ENCODE results near the gene TTC13. TPM values are rescaled to one million over a fixed set of nuclear protein-coding genes. Genes with fewer than 3 reads are reported as not detected.
A peak's percentile ranks its signal among the peaks of the same experiment; 100 is the strongest.

TTC13 gene
- total and polyA plus RNA-seq, 3 donors from 2014 or later, result 7.5 to 18.5 (median 10.2) TPM

DNA sequence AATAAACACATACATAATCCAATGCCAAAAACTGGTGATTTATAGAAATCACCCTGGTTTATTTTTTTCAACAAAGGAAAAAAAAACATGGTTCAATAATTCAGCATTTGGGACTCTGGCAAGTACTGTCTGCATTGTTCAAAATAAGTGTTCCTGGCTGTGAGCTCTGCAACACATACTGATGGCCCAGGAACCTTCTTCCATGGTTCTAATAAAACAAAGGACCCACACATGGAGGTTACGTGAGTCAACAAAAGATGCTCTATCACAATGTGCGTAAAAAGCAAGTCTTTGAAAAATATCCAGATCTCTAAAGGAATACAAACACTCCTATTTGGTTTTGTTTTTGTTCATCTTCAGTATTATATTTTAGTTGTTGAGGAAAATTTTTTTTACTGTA lies 72.4 kb downstream of the TTC13 start:
- Histone ChIP-seq H3K4me3 (no peak overlapping the region), H3K27me3 (no peaks in the 10 kb centered on the region), H3K36me3 (ENCODE audit: low read depth, missing control alignments) (no peaks in the 10 kb centered on the region), H3K27ac (no peak overlapping the region), H3K9me3 (no peaks in the 10 kb centered on the region), H3K4me1 (no peaks in the 10 kb centered on the region)
- no peak for DNase-seq
- 89 to 94% methylated on average over 2 of the region's 2 CpGs for WGBS, 2 donors
- intact Hi-C loops (cut with DNase I; ENCODE audit: low total_unique reads), result no loop called here
- no peak for TF ChIP-seq CTCF (IDR thresholded peaks at IDR 0.05)

DNA sequence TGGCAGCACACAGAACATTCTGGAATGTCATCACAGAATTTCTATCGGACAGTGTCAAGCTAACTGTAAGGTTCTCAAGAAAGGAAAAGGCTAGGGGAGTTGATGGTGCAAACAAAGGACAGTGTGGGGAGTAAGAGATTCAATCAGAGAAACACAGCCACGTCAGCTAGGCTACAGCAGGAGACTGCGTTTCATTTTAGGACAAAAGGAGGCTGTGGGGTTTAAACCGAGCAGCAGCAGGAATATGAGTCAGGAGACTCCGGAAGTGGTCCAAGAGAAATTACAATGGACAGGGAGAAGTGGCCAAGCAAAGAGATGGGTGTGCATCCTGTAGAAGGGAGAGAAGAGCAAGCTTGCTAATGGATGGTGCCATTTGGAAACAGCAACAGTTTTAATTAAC lies 72.9 kb downstream of the TTC13 start:
- no peak overlapping the region for H3K27ac ChIP-seq
- no peak overlapping the region for H3K4me3 ChIP-seq
- intact Hi-C loops (cut with DNase I; ENCODE audit: low total_unique reads), result no loop called here
- WGBS, 2 donors, result 83 to 86% methylated on average over 5 of the region's 5 CpGs
- H3K27me3 ChIP-seq, result no peaks in the 10 kb centered on the region
- no peaks in the 10 kb centered on the region for H3K9me3 ChIP-seq
- no peak for DNase-seq
- no peaks in the 10 kb centered on the region for H3K36me3 ChIP-seq (ENCODE audit: low read depth, missing control alignments)
- TF ChIP-seq POLR2A (IDR thresholded peaks at IDR 0.05), result no peak
- no peak for TF ChIP-seq CTCF (IDR thresholded peaks at IDR 0.05)
- H3K4me1 ChIP-seq, result no peaks in the 10 kb centered on the region

DNA sequence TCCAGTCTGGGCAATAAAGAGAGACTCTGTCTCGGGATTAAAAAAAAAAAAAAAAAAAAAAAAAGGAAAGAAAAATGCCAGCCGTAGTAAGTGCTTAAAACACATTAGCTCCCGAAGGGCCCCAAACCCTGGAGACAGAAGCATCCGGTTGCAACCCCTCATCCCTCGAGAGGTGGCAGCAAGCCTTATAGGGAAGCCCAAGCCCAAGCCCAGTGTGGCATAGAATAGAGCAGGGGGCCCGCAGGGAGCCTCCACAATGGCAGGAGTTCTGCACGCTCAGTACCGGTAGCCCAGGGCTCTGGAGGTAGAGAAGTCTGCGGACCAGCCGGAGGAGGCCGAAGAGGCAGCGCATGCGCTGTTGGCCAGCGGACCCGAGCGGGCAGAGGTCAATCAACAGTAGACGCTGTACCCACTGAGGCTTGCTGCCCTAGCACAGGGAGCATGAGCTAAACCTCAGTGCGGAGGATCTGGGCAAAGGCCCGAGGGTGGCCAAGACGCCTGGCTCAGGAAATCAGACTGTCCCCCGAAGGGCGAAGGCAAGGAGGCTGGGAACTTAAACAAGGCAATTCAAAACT lies 76.2 kb downstream of the TTC13 start:
- H3K9me3 ChIP-seq, result no peaks in the 10 kb centered on the region
- intact Hi-C loops (cut with DNase I; ENCODE audit: low total_unique reads), result no loop called here
- no peaks in the 10 kb centered on the region for H3K4me1 ChIP-seq
- peak; percentile 52 for DNase-seq
- H3K36me3 ChIP-seq (ENCODE audit: low read depth, missing control alignments), result no peaks in the 10 kb centered on the region
- H3K27me3 ChIP-seq, result no peaks in the 10 kb centered on the region
- TF ChIP-seq CTCF (IDR thresholded peaks at IDR 0.05) (no peak), POLR2A (IDR thresholded peaks at IDR 0.05) (no peak)
- no peak overlapping the region for H3K27ac ChIP-seq
- 64 to 85% methylated on average over 10 to 22 of the region's 22 CpGs for WGBS, 2 donors
- peak overlapping the region in 1 of 2 donors; percentile 30 for H3K4me3 ChIP-seq

DNA sequence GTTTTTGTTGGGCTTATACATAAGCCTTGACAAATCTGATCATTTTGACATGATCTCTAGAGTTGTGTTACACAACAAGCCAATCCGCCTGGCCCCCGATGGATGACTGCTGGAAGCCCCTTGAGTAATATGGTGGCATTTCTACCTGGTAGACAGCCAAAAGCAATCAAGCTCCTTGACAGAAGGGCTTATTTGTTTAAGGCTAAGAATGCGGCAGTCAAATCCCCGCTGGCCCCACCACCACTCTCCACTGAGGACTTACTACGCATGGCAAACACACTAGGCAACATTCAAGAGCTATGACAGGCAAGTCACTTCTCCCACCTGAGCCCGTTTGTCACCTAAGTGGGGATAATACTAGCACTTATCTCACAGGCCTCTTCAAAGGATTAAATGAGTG lies 77.0 kb downstream of the TTC13 start:
- Histone ChIP-seq H3K27me3 (no peaks in the 10 kb centered on the region), H3K27ac (no peak overlapping the region), H3K4me1 (no peaks in the 10 kb centered on the region), H3K4me3 (no peak overlapping the region), H3K9me3 (no peaks in the 10 kb centered on the region), H3K36me3 (ENCODE audit: low read depth, missing control alignments) (no peaks in the 10 kb centered on the region)
- intact Hi-C loops (cut with DNase I; ENCODE audit: low total_unique reads), result no loop called here
- WGBS, 2 donors, result 63 to 79% methylated on average over 2 to 6 of the region's 6 CpGs
- TF ChIP-seq POLR2A (IDR thresholded peaks at IDR 0.05), result no peak
- no peak for DNase-seq

- Histone ChIP-seq H3K27me3 (no peaks in the 10 kb centered on the region), H3K36me3 (ENCODE audit: low read depth, missing control alignments) (no peaks in the 10 kb centered on the region), H3K4me3 (no peak overlapping the region), H3K4me1 (no peaks in the 10 kb centered on the region), H3K9me3 (no peaks in the 10 kb centered on the region), H3K27ac (no peak overlapping the region)
- intact Hi-C loops (cut with DNase I; ENCODE audit: low total_unique reads), result no loop called here
- TF ChIP-seq CTCF (IDR thresholded peaks at IDR 0.05) (no peak), POLR2A (IDR thresholded peaks at IDR 0.05) (no peak)
- WGBS, 2 donors, result 71 to 81% methylated on average over 6 of the region's 6 CpGs
- no peak for DNase-seq
Observed at GRCh38 chr1:230900984-230901383, 77.7 kb downstream of the TTC13 start.

Measured in testis (tissue), 3 donors.